IMR-90 (cell line): ENCODE measurements around the gene XKR7. TPM values are rescaled to one million over a fixed set of nuclear protein-coding genes. Genes with fewer than 3 reads are reported as not detected.

Experiments used
- ATAC-seq: fragments of 200-7000 bp; cut with Tn5 transposase; 2 replicates; pipeline ENCODE4 v1.9.1; 2020; ENCODE audit warnings: low read depth, mild to moderate bottlenecking, moderate library complexity
- BruUV-seq: library from RNA; stranded (reverse); fragments of 400-500 nt; replicated peaks from 2 replicates; lab custom pipeline; 2021; lab: Mats Ljungman, UMichigan
- CTCF ChIA-PET: fragments of 300-600 bp; formaldehyde crosslinking; extraction: SDS; loops from one replicate; lab custom pipeline; 2021; ENCODE audit warnings: antibody characterized with exemption; lab: Yijun Ruan, JAX
- POLR2A ChIA-PET: fragments of 300-600 bp; sonication (Branson Sonifier 250); formaldehyde crosslinking; loops from one replicate; lab custom pipeline; 2022; ENCODE audit warnings: antibody characterized with exemption; ENCODE audit not compliant: unreplicated experiment; lab: Charles Lee
- DNase-seq: peaks from one replicate; pipeline ENCODE4 v3.0.0; 2013
- H2AFZ ChIP-seq: replicated peaks from 2 replicates; pipeline ENCODE3; 2013; ENCODE audit warnings: low read length, mild to moderate bottlenecking; ENCODE audit not compliant: poor library complexity
- H2AK5ac ChIP-seq: 2 replicates; pipeline ENCODE4 v1.6.1; 2013; ENCODE audit warnings: low read depth, low read length, inconsistent platforms
- H2AK9ac ChIP-seq: replicated peaks from 2 replicates; pipeline ENCODE3; 2013; ENCODE audit warnings: mild to moderate bottlenecking, low read depth, low read length, moderate library complexity; ENCODE audit not compliant: poor library complexity
- H2BK120ac ChIP-seq: 2 replicates; pipeline ENCODE4 v1.6.1; 2013; ENCODE audit warnings: low read depth, low read length, inconsistent platforms
- H2BK15ac ChIP-seq: 3 replicates; pipeline ENCODE4 v1.6.1; 2013; ENCODE audit warnings: low read depth, low read length, inconsistent platforms
- H2BK20ac ChIP-seq: 2 replicates; pipeline ENCODE4 v1.6.1; 2013; ENCODE audit warnings: low read depth, mild to moderate bottlenecking, inconsistent platforms, low read length, moderate library complexity
- H2BK5ac ChIP-seq: 2 replicates; pipeline ENCODE4 v1.6.1; 2013; ENCODE audit warnings: mild to moderate bottlenecking, low read depth, low read length, inconsistent platforms; ENCODE audit not compliant: poor library complexity, severe bottlenecking
- H3K14ac ChIP-seq: replicated peaks from 2 replicates; pipeline ENCODE4 v1.6.1; 2013; ENCODE audit warnings: low read depth, low read length, inconsistent platforms
- H3K18ac ChIP-seq: 2 replicates; pipeline ENCODE4 v1.6.1; 2013; ENCODE audit warnings: low read depth, low read length, control low read depth
- H3K23ac ChIP-seq: 2 replicates; pipeline ENCODE4 v1.6.1; 2013; ENCODE audit warnings: low read depth, low read length, inconsistent platforms
- H3K27ac ChIP-seq: 2 replicates; pipeline ENCODE4 v1.5.1; 2013; ENCODE audit warnings: mild to moderate bottlenecking, control low read depth, low read length; ENCODE audit not compliant: insufficient read depth
- H3K27me3 ChIP-seq: 2 replicates; pipeline ENCODE4 v1.6.1; 2013; ENCODE audit warnings: low read length; ENCODE audit not compliant: control insufficient read depth, insufficient read depth
- H3K36me3 ChIP-seq: 2 replicates; pipeline ENCODE4 v1.6.1; 2013; ENCODE audit warnings: low read length, mixed read lengths; ENCODE audit not compliant: control insufficient read depth, insufficient read depth
- H3K4ac ChIP-seq: 2 replicates; pipeline ENCODE4 v1.6.1; 2013; ENCODE audit warnings: low read depth, low read length, inconsistent platforms
- H3K4me1 ChIP-seq: 2 replicates; pipeline ENCODE4 v1.6.1; 2013; ENCODE audit warnings: low read length, mixed read lengths; ENCODE audit not compliant: control insufficient read depth, insufficient read depth
- H3K4me2 ChIP-seq: 2 replicates; pipeline ENCODE4 v1.6.1; 2013; ENCODE audit warnings: low read depth, mild to moderate bottlenecking, control low read depth, low read length, moderate library complexity
- H3K4me3 ChIP-seq: 2 replicates; pipeline ENCODE4 v1.5.1; 2013; ENCODE audit warnings: low read depth, mild to moderate bottlenecking, control low read depth, low read length, moderate library complexity; ENCODE audit not compliant: insufficient read depth
- H3K56ac ChIP-seq: 2 replicates; pipeline ENCODE4 v1.6.1; 2013; ENCODE audit warnings: low read length, inconsistent platforms; ENCODE audit not compliant: insufficient read depth; ENCODE audit errors: extremely low read depth
- H3K79me1 ChIP-seq, 2 experiments: 2 replicates each; pipeline ENCODE4 v1.6.1; 2013; ENCODE audit warnings: low read length in 2 of 2, inconsistent platforms in 1 of 2, low read depth in 1 of 2
- H3K9ac ChIP-seq: 2 replicates; pipeline ENCODE4 v1.6.1; 2013; ENCODE audit warnings: low read depth, low read length, control low read depth
- H3K9me1 ChIP-seq: 2 replicates; pipeline ENCODE4 v1.6.1; 2013; ENCODE audit warnings: low read length, inconsistent platforms; ENCODE audit not compliant: insufficient read depth
- H3K9me3 ChIP-seq: 2 replicates; pipeline ENCODE4 v1.6.1; 2013; ENCODE audit warnings: low read length; ENCODE audit not compliant: control insufficient read depth, insufficient read depth
- H4K20me1 ChIP-seq: 2 replicates; pipeline ENCODE4 v1.6.1; 2013; ENCODE audit warnings: low read length, inconsistent platforms; ENCODE audit not compliant: insufficient read depth
- H4K5ac ChIP-seq: 2 replicates; pipeline ENCODE4 v1.6.1; 2013; ENCODE audit warnings: mild to moderate bottlenecking, low read depth, low read length, control low read depth
- H4K8ac ChIP-seq, 2 experiments: 2 replicates each; pipeline ENCODE4 v1.6.1; 2013; ENCODE audit warnings: low read depth in 2 of 2, low read length in 2 of 2, control low read depth in 1 of 2, inconsistent platforms in 1 of 2
- H4K91ac ChIP-seq: 2 replicates; pipeline ENCODE4 v1.6.1; 2013; ENCODE audit warnings: low read depth, low read length, inconsistent platforms; ENCODE audit not compliant: insufficient read depth
- CEBPB ChIP-seq: IDR thresholded peaks from 2 replicates; pipeline ENCODE4 v1.6.1; 2012; ENCODE audit warnings: low read depth, low read length, improper control_type of control experiment
- CHD1 ChIP-seq: IDR thresholded peaks from 2 replicates; pipeline ENCODE4 v1.6.1; 2012; ENCODE audit warnings: low read depth, low read length, improper control_type of control experiment
- FOS ChIP-seq: fragments of 150-350 bp; IDR thresholded peaks from 2 replicates; pipeline ENCODE4 v1.6.1; 2016; ENCODE audit warnings: low read depth, low read length
- NFE2L2 ChIP-seq: fragments of 150-350 bp; IDR thresholded peaks from 2 replicates; pipeline ENCODE4 v1.6.1; 2016; ENCODE audit warnings: low read depth, mild to moderate bottlenecking, low read length
- POLR2A ChIP-seq: IDR thresholded peaks from 2 replicates; pipeline ENCODE4 v1.6.1; 2012; ENCODE audit warnings: mild to moderate bottlenecking, low read depth, low read length
- RCOR1 ChIP-seq: IDR thresholded peaks from 2 replicates; pipeline ENCODE4 v1.6.1; 2012; ENCODE audit warnings: mild to moderate bottlenecking, low read length, improper control_type of control experiment; ENCODE audit not compliant: insufficient replicate concordance
- SMC3 ChIP-seq: fragments of 150-350 bp; IDR thresholded peaks from 2 replicates; pipeline ENCODE4 v1.6.1; 2016; ENCODE audit warnings: low read depth, mild to moderate bottlenecking, antibody characterized with exemption, low read length, moderate library complexity
- USF2 ChIP-seq: fragments of 150-350 bp; IDR thresholded peaks from 2 replicates; pipeline ENCODE4 v1.6.1; 2017; ENCODE audit warnings: mild to moderate bottlenecking, antibody characterized with exemption, low read length, low read depth
- WGBS, 2 experiments: methylation state at CpG; one replicate each; pipeline versions ENCODE4 v1.1.5 to v1.1.7; 2013; ENCODE audit warnings: missing lambda C conversion rate in 2 of 2; ENCODE audit not compliant: insufficient read length in 1 of 2; ENCODE audit errors: extremely low coverage in 2 of 2; 5-methylcytosine and 5-hydroxymethylcytosine counted together
- dilution Hi-C: fragments of 300-500 bp; cut with HindIII; formaldehyde crosslinking; loops from one replicate; pipeline ENCODE4 v1.14.3; 2018; ENCODE audit warnings: low sequenced_read_pairs; ENCODE audit not compliant: unreplicated experiment
- in situ Hi-C: fragments of 300-500 bp; cut with MboI; formaldehyde crosslinking; loops from 3 replicates; pipeline ENCODE4 v1.14.3; 2019; ENCODE audit warnings: low sequenced_read_pairs, inconsistent platforms, mixed read lengths
- intact Hi-C: fragments of 100-400 bp; cut with micrococcal nuclease; formaldehyde crosslinking; loops from 2 replicates; pipeline ENCODE4 v1.10.0; 2022
- polyA plus RNA-seq, 3 experiments: library from polyadenylated mRNA; depleted of rRNA; stranded (reverse); fragments of >200 nt; gene quantifications; 2 replicates each; pipeline ENCODE4 v1.2.3, GENCODE V29; 2012; ENCODE audit warnings: low replicate concordance in 1 of 3
- total RNA-seq: library from RNA; depleted of rRNA; stranded (reverse); fragments of >200 nt; gene quantifications from 2 replicates; pipeline ENCODE4 v1.2.3, GENCODE V29; 2012

XKR7 gene
- total and polyA plus RNA-seq, 2 of the 4 experiments (the other 2 are of a cell fraction) = not detected

DNA sequence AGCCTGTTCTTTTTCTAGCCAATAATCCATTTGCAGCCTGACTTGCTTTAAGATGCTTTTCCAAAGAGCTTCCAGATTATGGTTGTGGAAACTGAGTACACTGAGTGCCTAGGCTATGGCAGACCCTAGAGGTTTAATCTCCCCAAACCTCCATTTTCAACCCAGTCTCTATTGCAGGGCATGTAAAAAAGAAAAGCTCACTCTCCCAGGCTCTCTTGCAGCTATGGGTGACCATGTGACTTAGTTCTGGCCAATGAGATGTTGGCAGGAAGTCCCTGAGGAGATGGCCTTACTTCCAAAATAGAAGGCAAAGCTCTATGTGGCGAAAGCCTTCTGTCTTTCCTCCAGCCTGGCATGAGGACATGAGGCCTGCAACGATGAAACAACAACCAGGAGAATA, 19.9 kb upstream of the XKR7 start:
- no peaks in the 10 kb centered on the region; the same call in 1 of the 2 replicates for H4K20me1 ChIP-seq
- no peak overlapping the region for H4K5ac ChIP-seq
- no peak overlapping the region for H3K56ac ChIP-seq
- dilution Hi-C loops (no loop called here), intact Hi-C loops (no loop called here), in situ Hi-C loops (no loop called here)
- no peak overlapping the region for H3K9ac ChIP-seq
- ChIA-PET POLR2A (no interaction called here), CTCF (interaction anchor here (1.3 kb wide), 1 partner anchor 95 kb away, joined by 5 read pairs; no protein-coding TSS in a partner anchor)
- H2BK120ac ChIP-seq = no peak overlapping the region
- H2BK15ac ChIP-seq = no peak overlapping the region
- H3K36me3 ChIP-seq = peaks cover 40% of the 10 kb centered on the region
- H3K4me3 ChIP-seq = no peak overlapping the region
- no peak overlapping the region for H4K8ac ChIP-seq
- H3K9me1 ChIP-seq = no peaks in the 10 kb centered on the region
- no CpG with 5 or more reads among the region's 2 CpGs for WGBS, 2 experiments
- no peak overlapping the region for H2AK9ac ChIP-seq
- DNase-seq (no peak), ATAC-seq (no peak)
- no peak overlapping the region for H3K23ac ChIP-seq
- H3K27ac ChIP-seq = no peak overlapping the region
- H3K18ac ChIP-seq = no peak overlapping the region
- peaks cover 16 to 30% of the 10 kb centered on the region in 2 experiments for H3K79me1 ChIP-seq
- no peak overlapping the region for H2AK5ac ChIP-seq
- no peak overlapping the region for H2BK5ac ChIP-seq
- no peak overlapping the region for H3K4me2 ChIP-seq
- no TSS peak for BruUV-seq
- no peak overlapping the region for H3K4ac ChIP-seq
- H3K4me1 ChIP-seq = peaks cover 6% of the 10 kb centered on the region
- H3K14ac ChIP-seq = no peak overlapping the region
- H3K9me3 ChIP-seq = peaks cover 2% of the 10 kb centered on the region; the same call in 1 of the 2 replicates
- H2BK20ac ChIP-seq = no peak overlapping the region
- TF ChIP-seq SMC3 = no peak
- no peak for TF ChIP-seq RCOR1
- TF ChIP-seq USF2 = 0 out of 2 replicates have a peak, but pooled peaks have one; percentile 31
- no peak for TF ChIP-seq CHD1
- TF ChIP-seq FOS = no peak
- no peak for TF ChIP-seq POLR2A
- TF ChIP-seq NFE2L2 = no peak
- TF ChIP-seq CEBPB = no peak
- no peaks in the 10 kb centered on the region; the same call in 1 of the 2 replicates for H3K27me3 ChIP-seq
- no peak overlapping the region for H2AFZ ChIP-seq
- H4K91ac ChIP-seq = no peak overlapping the region
